Measurements from ENCODE around the gene TOMM22.

The TOMM22 gene

DNA sequence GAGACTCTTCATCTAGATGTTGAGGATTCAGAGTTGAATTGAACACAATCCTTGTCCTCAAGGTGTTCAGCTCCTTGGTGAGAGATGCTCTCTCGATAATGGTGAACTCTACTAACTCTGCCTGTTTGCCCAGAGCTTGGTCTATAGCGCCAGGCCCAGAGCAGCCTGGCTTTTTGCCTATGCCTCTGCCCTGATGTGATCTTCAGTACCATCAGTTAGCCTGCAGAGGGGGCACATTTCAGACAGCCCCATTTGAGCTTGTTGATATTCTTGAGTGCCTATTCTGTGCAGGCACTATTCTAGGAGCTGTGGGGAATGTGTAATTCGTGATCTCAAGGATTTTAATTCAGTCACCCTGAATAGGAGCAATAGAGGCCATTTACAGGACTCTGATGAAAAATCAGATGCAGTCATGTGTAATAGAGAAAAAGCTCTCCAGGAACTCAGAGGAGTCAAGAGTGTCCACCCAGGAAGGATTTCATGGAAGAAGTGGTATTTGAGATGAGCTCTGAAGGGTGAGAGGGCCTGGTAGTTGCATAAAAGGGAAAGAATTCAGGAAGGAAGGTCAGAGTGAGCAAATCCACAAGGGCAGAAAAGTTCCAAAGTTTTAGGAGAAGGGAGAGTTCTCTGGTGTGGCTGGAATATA is 43.3 kb downstream of the TOMM22 start:
- no peaks in the 10 kb centered on the region for H3K9me3 ChIP-seq (ENCODE audit: low read depth, low read length)
- no peak for TF ChIP-seq FOXP2 (optimal IDR thresholded peaks at IDR 0.05; ENCODE audit: control extremely low read depth, extremely low read length, insufficient read depth)
- no peak for TF ChIP-seq EZH2 (IDR thresholded peaks at IDR 0.05)
- no peak for DNase-seq (ENCODE audit: low read depth, low spot score)
- H3K4me3 ChIP-seq = no peak overlapping the region
- no peak overlapping the region for H3K27ac ChIP-seq
- H3K9ac ChIP-seq (ENCODE audit: insufficient read length) = no peak overlapping the region
- H3K36me3 ChIP-seq (ENCODE audit: insufficient read depth, low read length) = peaks cover 95% of the 10 kb centered on the region

DNA sequence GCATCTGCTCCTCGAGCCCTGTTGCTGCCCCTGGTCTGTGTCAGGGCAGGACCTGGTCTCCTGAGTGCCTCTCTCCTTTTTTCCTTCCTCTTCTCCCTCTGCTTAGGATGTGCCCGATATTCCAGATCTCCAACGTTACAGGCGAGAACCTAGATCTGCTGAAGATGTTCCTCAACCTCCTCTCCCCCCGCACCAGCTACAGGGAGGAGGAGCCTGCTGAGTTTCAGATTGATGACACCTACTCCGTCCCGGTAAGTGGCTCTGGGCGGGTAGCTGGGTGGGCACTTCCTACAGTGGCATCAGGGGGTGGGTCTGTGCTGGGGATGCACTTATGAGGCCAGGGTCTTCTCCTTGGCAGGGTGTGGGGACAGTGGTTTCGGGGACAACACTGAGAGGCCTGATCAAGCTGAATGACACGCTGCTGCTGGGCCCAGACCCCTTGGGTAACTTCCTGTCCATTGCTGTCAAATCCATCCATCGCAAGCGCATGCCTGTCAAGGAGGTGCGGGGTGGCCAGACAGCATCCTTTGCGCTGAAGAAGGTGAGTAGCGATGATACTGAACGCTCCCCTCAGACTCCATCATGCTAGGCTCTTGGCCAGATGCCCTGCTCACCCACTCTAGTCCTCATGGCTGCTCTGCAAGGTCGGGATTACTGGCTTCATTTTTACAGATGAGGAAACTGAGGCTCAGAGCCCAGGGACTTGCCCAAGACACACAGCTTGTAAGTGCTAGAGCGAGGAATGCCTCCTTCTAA is 44.3 kb downstream of the TOMM22 start:
- Histone ChIP-seq H3K36me3 (ENCODE audit: insufficient read depth, low read length) (peaks cover 96% of the 10 kb centered on the region), H3K27ac (no peak overlapping the region), H3K9me3 (ENCODE audit: low read depth, low read length) (no peaks in the 10 kb centered on the region)

DNA sequence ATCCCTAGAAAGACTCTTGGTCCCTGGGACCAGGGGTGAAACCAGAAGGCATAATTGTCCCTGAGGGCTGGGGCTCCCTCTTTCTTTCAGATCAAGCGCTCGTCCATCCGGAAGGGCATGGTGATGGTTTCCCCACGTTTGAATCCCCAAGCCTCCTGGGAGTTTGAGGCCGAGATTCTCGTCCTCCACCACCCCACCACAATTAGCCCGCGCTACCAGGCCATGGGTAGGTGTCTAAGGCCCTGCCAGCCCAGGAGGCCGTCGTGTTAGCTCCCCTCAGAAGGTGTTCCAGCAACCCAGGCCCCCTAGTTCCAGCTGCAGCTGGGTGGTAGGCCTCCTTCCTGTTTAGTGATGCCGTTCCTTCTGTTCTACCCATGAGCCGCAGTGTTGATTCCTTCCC is 45.4 kb downstream of the TOMM22 start:
- TF ChIP-seq FOXP2 (optimal IDR thresholded peaks at IDR 0.05; ENCODE audit: control extremely low read depth, extremely low read length, insufficient read depth) (no peak), POLR2AphosphoS5 (IDR thresholded peaks at IDR 0.05; ENCODE audit: borderline replicate concordance, low read depth, low read length) (no peak), EZH2 (IDR thresholded peaks at IDR 0.05) (no peak)
- Histone ChIP-seq H3K27ac (no peak overlapping the region), H3K9ac (ENCODE audit: insufficient read length) (no peak overlapping the region), H3K9me3 (ENCODE audit: low read depth, low read length) (no peaks in the 10 kb centered on the region), H3K36me3 (ENCODE audit: insufficient read depth, low read length) (peaks cover 93% of the 10 kb centered on the region), H3K4me3 (no peak overlapping the region)
- DNase-seq (ENCODE audit: low read depth, low spot score) = no peak

More for the DNA sequence above, 44.3 kb downstream of the TOMM22 start:
- Histone ChIP-seq H3K9ac (ENCODE audit: insufficient read length) (no peak overlapping the region), H3K4me3 (no peak overlapping the region)
- no peak for DNase-seq (ENCODE audit: low read depth, low spot score)
- TF ChIP-seq EZH2 (IDR thresholded peaks at IDR 0.05) (no peak), POLR2AphosphoS5 (IDR thresholded peaks at IDR 0.05; ENCODE audit: borderline replicate concordance, low read depth, low read length) (no peak), FOXP2 (optimal IDR thresholded peaks at IDR 0.05; ENCODE audit: control extremely low read depth, extremely low read length, insufficient read depth) (no peak)

DNA sequence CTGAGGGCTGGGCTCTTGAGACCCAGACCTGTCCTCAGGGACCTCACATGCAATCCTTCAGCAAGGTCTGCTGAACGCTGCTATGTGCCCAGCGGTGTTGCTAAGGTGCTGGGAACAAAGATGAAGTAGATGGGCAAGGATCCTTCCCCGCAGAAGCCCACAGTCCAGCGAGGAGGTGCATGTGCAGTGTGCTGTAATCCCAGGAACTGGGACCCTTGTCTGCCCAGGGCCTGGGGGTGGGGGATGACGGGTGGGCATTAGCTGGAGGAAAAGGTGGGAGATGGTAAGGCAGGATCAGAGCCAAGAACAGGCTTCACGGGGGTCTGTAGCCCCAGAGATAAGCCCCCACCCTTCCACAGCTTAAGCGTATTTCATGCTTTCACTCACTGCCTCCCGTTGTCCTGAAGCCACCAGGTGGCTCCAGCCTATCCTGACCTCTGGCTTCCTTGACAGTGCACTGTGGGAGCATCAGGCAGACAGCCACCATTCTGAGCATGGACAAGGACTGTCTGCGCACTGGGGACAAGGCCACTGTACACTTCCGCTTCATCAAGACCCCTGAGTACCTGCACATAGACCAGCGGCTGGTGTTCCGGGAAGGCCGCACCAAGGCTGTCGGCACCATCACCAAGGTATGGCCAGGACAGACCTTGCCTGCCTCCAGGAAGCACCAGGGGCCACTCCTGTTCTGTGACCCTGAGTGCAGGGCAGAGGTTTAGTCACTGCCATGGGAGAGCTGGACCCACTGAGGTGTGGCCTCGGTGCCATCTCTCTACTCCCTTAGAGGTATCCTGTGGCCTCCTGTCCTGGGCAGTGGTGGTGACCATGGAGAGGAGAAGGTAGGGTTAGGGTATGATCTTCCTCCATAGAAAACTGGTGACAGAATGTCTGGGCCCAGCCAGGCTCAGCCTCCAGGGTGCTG is 46.0 kb downstream of the TOMM22 start:
- Histone ChIP-seq H3K9me3 (ENCODE audit: low read depth, low read length) (no peaks in the 10 kb centered on the region), H3K4me3 (no peak overlapping the region), H3K9ac (ENCODE audit: insufficient read length) (no peak overlapping the region), H3K27ac (no peak overlapping the region), H3K36me3 (ENCODE audit: insufficient read depth, low read length) (peaks cover 86% of the 10 kb centered on the region)
- no peak for TF ChIP-seq FOXP2 (optimal IDR thresholded peaks at IDR 0.05; ENCODE audit: control extremely low read depth, extremely low read length, insufficient read depth)
- no peak for TF ChIP-seq POLR2AphosphoS5 (IDR thresholded peaks at IDR 0.05; ENCODE audit: borderline replicate concordance, low read depth, low read length)
- TF ChIP-seq EZH2 (IDR thresholded peaks at IDR 0.05) = no peak
- no peak for DNase-seq (ENCODE audit: low read depth, low spot score)

DNA sequence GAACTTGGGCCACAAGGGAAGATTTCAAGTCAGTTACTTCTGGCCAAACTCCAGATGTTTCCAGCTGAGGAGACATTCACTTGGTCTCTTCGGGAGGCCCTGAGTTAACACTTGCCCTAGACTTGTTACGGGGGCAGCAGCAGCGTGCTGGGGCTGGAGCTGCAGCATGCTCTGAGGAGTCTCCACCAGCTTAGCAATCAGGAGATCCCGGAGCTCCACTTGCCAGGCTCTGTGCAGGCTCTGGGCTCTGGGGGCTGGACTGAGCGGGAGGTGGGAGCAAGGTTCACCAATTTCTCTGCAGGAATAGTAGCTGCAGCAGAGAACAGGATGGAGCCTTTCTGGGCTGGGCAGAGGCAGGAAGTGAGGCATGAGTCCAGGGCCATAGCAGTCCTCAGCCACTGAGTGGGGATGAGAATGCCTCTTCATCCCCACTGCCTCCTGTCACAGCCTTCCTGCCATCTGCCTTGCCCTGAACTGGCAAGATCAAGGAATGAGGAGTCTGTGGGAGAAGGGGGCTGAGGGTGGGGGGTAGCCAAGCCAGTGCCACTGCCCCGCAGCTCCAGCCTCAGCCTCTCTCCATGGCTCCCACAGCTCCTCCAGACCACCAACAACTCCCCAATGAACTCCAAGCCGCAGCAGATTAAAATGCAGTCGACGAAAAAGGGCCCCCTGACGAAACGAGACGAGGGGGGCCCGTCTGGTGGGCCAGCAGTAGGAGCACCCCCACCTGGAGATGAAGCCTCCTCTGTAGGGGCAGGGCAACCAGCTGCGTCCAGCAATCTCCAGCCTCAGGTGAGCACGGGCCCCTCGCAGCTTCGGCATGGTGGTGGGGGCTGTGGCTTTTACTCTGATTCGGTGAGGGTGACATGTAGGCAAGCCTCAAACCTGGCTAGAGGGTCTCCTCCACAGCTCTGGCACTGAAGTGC is 47.4 kb downstream of the TOMM22 start:
- Histone ChIP-seq H3K9me3 (ENCODE audit: low read depth, low read length) (no peaks in the 10 kb centered on the region), H3K36me3 (ENCODE audit: insufficient read depth, low read length) (peaks cover 85% of the 10 kb centered on the region), H3K9ac (ENCODE audit: insufficient read length) (no peak overlapping the region), H3K27ac (no peak overlapping the region), H3K4me3 (no peak overlapping the region)
- TF ChIP-seq EZH2 (IDR thresholded peaks at IDR 0.05) = no peak
- no peak for TF ChIP-seq POLR2AphosphoS5 (IDR thresholded peaks at IDR 0.05; ENCODE audit: borderline replicate concordance, low read depth, low read length)
- TF ChIP-seq FOXP2 (optimal IDR thresholded peaks at IDR 0.05; ENCODE audit: control extremely low read depth, extremely low read length, insufficient read depth) = no peak
- no peak for DNase-seq (ENCODE audit: low read depth, low spot score)

DNA sequence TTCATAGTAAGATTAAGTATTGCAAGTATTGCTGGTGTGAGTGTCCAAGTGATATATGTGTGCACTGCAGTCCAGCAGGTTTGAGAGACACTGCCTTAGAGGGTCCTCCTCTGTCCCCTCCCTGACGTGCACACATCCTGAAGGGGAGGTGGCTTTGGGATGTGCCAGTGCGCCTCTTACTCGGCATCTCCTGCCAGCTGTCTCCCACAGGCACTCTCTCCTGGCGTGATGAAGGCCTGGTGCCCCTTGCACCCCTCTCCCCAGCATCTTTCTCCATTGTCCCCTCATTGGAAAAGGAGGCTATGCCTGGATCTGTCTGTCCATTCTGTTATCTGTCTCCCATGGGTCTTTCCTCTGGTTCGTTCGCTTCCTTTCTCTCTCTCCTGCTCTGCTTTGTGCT is 48.2 kb downstream of the TOMM22 start:
- H3K9me3 ChIP-seq (ENCODE audit: low read depth, low read length) = no peaks in the 10 kb centered on the region
- H3K9ac ChIP-seq (ENCODE audit: insufficient read length) = no peak overlapping the region
- no peak for DNase-seq (ENCODE audit: low read depth, low spot score)
- H3K36me3 ChIP-seq (ENCODE audit: insufficient read depth, low read length) = peaks cover 81% of the 10 kb centered on the region
- no peak for TF ChIP-seq EZH2 (IDR thresholded peaks at IDR 0.05)
- no peak for TF ChIP-seq FOXP2 (optimal IDR thresholded peaks at IDR 0.05; ENCODE audit: control extremely low read depth, extremely low read length, insufficient read depth)
- no peak overlapping the region for H3K27ac ChIP-seq
- no peak overlapping the region for H3K4me3 ChIP-seq

DNA sequence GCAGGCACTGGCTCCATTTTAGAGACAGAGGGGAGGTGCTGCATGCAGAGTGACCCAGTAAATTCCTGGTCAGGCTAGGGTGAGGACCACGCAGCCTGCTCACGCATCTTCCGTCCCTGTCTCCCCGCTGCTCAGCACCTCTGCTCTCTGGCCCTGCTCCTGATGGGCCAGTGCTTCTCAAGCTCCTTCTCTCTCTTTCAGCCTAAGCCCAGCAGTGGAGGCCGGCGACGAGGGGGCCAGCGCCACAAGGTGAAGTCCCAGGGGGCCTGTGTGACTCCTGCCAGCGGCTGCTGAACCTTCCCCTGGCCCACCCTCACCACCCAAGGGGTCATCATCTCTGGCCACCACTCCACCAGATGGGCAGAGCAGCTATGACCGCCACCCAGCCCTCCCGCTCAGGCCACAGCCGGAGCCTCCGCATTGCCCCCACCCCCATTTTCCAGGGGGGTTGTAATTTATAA is 48.7 kb downstream of the TOMM22 start:
- DNase-seq (ENCODE audit: low read depth, low spot score) = no peak
- H3K9ac ChIP-seq (ENCODE audit: insufficient read length) = no peak overlapping the region
- no peaks in the 10 kb centered on the region for H3K9me3 ChIP-seq (ENCODE audit: low read depth, low read length)
- H3K27ac ChIP-seq = no peak overlapping the region
- H3K4me3 ChIP-seq = no peak overlapping the region
- TF ChIP-seq POLR2AphosphoS5 (IDR thresholded peaks at IDR 0.05; ENCODE audit: borderline replicate concordance, low read depth, low read length) (no peak), FOXP2 (optimal IDR thresholded peaks at IDR 0.05; ENCODE audit: control extremely low read depth, extremely low read length, insufficient read depth) (no peak), EZH2 (IDR thresholded peaks at IDR 0.05) (no peak)
- H3K36me3 ChIP-seq (ENCODE audit: insufficient read depth, low read length) = peaks cover 76% of the 10 kb centered on the region

All from SK-N-MC (cell line).